PC-9 (cell line): ENCODE data around the gene PER3.

Experiments
- EZH2 ChIP-seq: fragments of 200-600 bp; sonication (generic); IDR thresholded peaks from 2 replicates; pipeline ENCODE4 v1.8.0; 2017; ENCODE audit warnings: antibody characterized with exemption, low read depth
- TF ChIP-seq, protein P1 (sequence below): fragments of 200-600 bp; sonication (generic); conservative IDR thresholded peaks from 2 replicates; pipeline ENCODE4 v1.6.1; 2017; ENCODE audit warnings: mixed run types, antibody characterized with exemption, mild to moderate bottlenecking, moderate library complexity

DNA sequence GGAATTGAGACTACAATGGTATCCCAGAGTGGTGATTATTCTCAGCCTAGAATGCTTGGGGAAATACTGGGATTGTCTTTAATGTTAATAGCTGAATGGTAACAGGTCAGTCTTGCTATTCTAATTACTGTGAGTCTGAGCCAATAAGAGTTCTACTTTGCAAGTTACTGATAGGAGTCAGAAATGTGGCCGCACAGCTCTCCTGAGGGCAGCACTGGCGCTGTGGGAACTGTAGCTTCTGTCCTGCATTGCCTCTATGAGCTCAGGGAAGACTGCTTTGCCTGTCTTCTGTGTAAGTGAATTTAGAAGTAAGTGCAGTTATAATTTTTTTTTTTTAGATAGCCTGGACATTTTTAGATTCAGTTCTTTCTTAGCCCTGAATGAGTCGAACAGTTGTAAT, 23.0 kb upstream of the PER3 start:
- TF ChIP-seq, protein P1, sequence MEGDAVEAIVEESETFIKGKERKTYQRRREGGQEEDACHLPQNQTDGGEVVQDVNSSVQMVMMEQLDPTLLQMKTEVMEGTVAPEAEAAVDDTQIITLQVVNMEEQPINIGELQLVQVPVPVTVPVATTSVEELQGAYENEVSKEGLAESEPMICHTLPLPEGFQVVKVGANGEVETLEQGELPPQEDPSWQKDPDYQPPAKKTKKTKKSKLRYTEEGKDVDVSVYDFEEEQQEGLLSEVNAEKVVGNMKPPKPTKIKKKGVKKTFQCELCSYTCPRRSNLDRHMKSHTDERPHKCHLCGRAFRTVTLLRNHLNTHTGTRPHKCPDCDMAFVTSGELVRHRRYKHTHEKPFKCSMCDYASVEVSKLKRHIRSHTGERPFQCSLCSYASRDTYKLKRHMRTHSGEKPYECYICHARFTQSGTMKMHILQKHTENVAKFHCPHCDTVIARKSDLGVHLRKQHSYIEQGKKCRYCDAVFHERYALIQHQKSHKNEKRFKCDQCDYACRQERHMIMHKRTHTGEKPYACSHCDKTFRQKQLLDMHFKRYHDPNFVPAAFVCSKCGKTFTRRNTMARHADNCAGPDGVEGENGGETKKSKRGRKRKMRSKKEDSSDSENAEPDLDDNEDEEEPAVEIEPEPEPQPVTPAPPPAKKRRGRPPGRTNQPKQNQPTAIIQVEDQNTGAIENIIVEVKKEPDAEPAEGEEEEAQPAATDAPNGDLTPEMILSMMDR: no peak
- no peak for TF ChIP-seq EZH2
